ENCODE results near the gene CFAP221.

The CFAP221 gene

GRCh38 chr2:119537792-119538191 lies 6.5 kb upstream of the CFAP221 start:
- DNase-seq = no peak

DNA sequence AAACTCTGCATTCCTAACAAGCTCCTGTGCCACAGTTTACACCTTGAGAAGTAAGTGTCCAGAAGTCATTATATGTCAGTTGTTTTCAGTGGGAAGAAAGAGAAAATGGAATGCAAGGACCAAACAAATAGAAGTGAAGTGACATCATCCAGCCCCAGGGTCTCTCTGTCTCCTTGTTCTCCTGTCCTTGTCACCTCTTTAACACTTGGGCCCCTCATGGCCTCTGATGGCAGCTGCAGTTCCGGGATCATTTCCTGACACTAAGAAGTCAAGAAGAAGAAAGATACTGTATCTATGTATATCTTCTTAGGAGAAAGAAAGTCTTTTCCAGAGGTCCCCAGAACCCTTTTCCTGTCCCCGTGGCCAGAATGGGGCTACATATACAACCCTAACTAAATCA lies 2.8 kb upstream of the CFAP221 start:
- DNase-seq = no peak

GRCh38 chr2:119544939-119545475 lies 758 bp downstream of the CFAP221 start:
- no peak for DNase-seq

GRCh38 chr2:119545754-119546446 lies 1.7 kb downstream of the CFAP221 start:
- DNase-seq = no peak

DNA sequence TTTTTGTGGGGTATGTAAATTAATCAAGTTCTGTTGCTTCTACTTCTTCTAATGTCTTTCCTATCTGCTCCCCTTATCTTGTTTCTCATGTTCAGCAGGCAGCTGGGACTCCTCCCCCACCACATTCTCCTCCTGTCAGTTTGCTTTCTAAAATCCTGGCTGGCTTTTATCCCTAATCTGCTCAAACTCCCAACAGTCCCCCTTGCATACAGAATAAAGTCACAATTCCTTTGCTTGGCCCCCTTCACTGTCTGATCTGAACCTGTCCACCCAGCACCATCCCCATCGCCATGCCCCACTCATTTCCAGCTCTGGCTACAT lies 2.2 kb downstream of the CFAP221 start:
- no peak for DNase-seq

- DNase-seq = no peak
Observed at GRCh38 chr2:119548516-119549120, 4.4 kb downstream of the CFAP221 start.

- DNase-seq = no peak
Observed at GRCh38 chr2:119549241-119549640, 5.0 kb downstream of the CFAP221 start.

- no peak for DNase-seq
Observed at GRCh38 chr2:119550346-119550745, 6.1 kb downstream of the CFAP221 start.

DNA sequence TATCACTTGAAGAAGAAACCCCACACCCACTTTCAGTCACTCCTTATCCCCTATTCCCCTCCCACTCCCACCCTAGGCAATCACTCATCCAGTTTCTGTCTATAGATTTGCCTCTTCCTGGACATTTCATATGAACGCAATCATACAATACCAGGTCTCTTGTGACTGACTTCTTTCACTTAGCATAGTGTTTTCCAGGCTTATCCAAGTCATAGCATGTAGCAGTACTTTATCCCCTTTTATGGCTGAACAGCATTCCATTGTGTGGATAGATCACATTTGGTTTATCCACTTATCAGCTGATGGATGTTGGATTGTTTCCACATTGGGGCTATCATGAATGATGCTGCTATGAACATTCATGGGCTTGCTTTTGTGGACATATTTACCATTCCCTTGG lies 6.6 kb downstream of the CFAP221 start:
- no peak for DNase-seq

DNA sequence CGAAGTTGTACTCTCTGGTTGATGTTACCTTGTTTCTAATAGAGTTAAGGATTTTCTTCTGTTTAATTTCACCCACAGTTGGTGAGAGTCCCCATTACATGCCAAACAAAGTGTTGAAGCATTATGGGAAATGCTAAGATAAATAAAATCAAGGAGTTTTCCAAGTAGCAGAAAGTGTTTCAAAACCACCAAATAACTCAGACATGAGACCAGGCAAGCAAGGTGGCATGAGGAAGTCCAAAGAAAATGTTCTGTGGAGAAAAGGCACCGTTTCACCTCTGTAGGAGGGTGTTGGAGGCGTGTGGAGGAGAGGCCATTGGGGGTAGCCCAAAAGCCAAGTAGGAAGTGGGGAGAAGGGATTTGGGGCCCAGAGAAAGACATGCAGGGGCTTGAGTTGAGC lies 8.7 kb downstream of the CFAP221 start:
- DNase-seq = no peak

- DNase-seq = no peak
Observed at GRCh38 chr2:119553687-119554344, 9.6 kb downstream of the CFAP221 start.

DNA sequence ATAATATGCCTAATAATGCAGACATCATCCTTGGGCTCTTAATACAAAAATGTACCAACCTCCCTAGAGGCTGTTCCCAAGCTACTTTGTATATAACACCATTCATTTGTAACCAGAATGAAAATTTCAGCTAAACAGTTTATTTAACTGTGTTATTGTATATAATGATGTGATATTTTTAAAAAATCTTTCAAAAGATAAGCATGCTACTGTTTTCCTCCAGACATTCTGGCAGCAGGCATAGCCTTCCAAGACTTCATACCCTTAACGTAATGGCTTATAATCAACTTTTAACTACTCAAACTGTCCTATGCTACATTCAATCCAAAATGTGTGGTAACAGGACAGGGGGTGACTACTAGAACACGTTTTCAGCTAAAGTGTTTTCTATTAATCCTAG lies 21.2 kb downstream of the CFAP221 start:
- DNase-seq = no peak

DNA sequence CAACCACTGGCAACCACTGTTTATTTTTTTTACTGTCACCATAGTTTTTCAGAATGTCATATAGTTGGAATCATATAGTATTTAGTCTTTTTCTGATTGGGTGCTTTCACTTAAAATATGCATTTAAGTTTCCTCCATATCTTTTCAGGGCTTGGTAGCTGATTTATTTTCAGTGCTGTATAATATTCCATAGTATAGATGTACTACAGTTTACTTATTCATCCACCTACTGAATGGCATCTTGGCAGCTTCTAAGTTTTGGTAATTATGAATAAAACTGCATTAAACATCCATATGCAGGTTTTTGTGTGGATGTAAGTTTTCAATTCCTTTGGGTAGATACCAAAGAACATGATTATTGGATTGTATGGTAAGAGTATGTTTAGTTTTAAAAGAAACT lies 23.0 kb downstream of the CFAP221 start:
- no peak for DNase-seq

DNA sequence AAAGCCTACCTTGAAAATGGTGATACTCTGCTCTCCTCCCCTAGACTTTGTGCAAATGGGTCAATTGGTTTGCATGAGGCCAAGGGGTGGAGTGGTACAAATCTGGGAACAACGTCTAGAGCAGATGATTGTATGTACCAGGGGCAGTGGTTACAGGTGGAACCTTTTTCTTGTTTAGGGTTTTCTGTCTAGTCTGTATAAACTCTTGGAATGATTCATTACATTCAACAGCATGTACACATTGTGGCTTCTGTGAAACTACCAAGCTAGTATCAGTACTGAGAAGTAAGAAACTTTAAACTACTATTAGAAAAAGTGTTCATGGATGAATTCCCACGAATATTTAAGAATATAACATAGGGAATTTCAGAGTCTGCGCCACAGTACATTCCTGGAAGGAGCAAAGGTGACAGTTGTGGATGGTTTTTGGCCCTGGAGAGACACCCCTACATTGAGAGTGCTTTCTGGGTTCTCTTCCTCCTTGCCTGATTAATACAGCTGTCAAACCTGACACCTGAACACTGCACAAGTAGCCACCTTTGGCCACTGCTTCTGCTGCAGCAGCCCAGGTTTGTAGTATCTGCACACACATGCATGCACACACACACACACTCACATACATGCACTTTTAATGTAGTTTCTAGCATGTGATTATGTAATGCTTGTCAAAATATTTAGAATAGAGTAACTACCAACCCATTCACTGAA lies 30.0 kb downstream of the CFAP221 start:
- no peak for DNase-seq

DNA sequence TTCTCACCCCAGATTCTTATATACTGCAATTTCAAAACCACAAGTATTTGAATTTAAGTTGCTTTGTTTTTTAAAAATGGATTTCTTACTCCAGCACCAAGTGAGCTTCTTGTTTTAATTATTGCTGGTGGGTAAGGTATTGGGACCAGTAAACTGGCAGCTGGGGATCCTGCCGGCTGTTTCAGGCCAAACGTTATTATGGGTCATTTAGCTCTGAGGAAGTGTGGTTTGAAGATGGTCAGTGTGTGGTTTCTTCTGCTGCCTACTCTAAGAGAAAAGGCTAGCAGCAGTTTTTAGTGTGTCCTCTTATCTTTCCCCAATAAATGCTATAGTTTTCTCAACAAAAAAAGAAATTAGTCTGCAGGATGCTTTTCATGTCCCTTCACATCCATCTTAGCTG lies 30.6 kb downstream of the CFAP221 start:
- DNase-seq = no peak

- no peak for DNase-seq
Observed at GRCh38 chr2:119575439-119575838, 31.2 kb downstream of the CFAP221 start.

DNA sequence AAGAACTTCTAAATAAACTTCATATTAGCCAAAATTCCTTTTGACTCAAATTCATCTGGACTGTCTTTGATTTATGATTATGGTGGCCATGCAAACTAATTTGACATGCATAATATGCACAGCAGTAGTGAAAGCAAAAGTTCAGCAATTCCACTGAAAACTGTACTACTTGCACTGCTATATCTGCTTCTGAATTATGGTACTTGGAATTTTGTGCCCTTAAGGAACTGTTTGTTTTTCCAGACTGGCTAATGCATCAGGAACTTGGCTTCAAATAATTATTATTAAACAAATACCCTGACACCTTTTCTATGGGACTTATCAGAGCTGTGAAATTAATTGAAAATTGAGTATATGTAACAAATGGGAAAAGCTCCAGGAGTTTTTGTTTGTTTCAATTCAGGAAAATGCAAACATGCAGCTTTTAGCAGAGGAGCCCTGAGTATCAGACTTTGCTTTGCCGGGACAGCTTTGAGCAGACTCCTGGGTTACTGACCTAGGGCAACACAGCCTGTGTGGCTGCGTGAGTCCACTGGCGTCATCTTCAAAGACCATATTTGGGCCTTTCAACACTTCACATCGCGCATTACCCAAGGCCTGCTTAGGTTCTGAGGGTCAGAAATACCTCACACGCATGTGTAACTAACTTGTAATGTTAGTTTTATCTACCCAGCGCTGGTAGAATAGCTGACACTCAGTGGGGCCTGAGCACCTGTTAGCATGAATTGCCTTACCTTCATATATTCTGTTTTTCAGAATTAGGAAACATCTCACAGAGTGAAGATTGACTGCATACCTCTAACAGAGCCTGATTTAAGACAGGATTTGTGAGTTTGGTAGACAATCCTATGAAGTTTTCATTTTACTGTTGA lies 35.4 kb downstream of the CFAP221 start:
- no peak for DNase-seq

- no peak for DNase-seq
Observed at GRCh38 chr2:119580550-119581072, 36.4 kb downstream of the CFAP221 start.

DNA sequence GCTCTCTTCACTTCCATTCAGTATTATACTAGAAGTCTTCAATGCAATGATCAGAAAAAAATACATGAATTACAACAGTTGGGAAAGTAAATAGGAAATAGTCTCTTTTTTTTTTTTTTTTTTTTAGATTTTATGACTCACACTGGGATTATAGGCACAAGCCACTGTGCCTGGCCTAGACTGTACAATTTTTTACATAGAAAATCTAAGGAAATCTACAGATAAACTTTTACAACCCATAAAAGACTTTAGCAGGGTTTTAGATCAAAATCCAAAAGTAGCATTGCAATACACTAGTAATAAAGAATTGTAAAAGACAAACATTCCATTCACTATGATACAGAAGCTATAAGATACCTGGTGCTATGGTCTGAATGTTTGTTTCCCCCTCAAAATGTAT lies 39.0 kb downstream of the CFAP221 start:
- no peak for DNase-seq

DNA sequence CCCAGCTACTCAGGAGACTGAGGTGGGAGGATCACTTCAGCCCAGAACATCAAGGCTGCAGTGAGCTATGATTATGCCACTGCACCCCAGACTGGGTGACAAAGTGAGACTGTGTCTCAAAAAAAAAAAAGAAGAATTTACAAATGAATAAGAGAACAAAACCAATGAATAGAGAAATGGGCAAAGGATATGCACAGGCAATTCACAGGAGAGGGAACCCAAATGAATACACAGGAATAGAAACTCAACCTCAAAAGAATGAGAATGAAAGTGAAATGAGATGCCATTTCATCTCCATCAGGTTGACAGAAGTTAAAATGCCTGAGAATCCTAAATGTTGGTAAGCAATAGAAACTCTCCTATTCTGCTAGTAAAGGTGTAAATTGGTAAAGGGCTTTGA lies 40.2 kb downstream of the CFAP221 start:
- DNase-seq = no peak

DNA sequence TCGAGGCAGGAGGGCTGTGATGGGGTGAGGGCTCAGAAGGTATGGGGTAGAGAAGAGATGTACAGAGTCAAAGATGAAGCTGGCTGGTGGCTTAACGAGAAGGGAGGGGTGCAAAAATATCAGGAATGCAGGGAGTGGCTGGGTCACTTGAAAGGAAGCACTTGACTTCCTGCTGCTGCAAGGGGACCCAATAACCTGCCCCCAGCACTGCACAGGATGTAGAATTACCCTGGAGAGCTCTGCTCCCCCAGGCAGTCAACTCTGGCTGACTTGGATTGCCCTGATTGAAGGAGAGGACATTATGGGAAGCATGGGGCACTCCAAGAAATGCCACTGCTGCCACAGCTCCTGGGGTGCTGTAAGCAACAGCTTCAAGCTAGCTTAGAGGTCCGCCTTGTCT lies 41.8 kb downstream of the CFAP221 start:
- no peak for DNase-seq

GRCh38 chr2:119590873-119591272 lies 46.6 kb downstream of the CFAP221 start:
- no peak for DNase-seq

Data from amniotic stem cell (primary cell).